HUES6 (cell line): ENCODE results near the gene IRX2.

Experiments
- H3K27ac ChIP-seq: 2 replicates; pipeline ENCODE4 v1.7.0; 2013; ENCODE audit warnings: low read depth, mild to moderate bottlenecking, low read length, inconsistent platforms
- H3K27me3 ChIP-seq: 2 replicates; pipeline ENCODE4 v1.6.1; 2013; ENCODE audit warnings: low read length; ENCODE audit not compliant: control insufficient read depth, insufficient read depth
- H3K36me3 ChIP-seq: 2 replicates; pipeline ENCODE4 v1.6.1; 2013; ENCODE audit warnings: low read length; ENCODE audit not compliant: control insufficient read depth, insufficient read depth
- H3K4me1 ChIP-seq: 2 replicates; pipeline ENCODE4 v1.6.1; 2013; ENCODE audit warnings: low read length; ENCODE audit not compliant: control insufficient read depth, insufficient read depth
- H3K4me3 ChIP-seq: 2 replicates; pipeline ENCODE4 v1.5.1; 2013; ENCODE audit warnings: low read depth, low read length
- H3K9ac ChIP-seq: one replicate; pipeline ENCODE4 v1.6.1; 2013; ENCODE audit warnings: mild to moderate bottlenecking, low read length
- H3K9me3 ChIP-seq: 2 replicates; pipeline ENCODE4 v1.6.1; 2013; ENCODE audit warnings: low read depth, low read length; ENCODE audit not compliant: control insufficient read depth, insufficient read depth

The IRX2 gene

GRCh38 chr5:2748861-2749513 lies 2.5 kb downstream of the IRX2 start:
- Histone ChIP-seq H3K27ac (no peak overlapping the region), H3K4me1 (peaks cover 24% of the 10 kb centered on the region), H3K27me3 (peaks cover 51% of the 10 kb centered on the region), H3K4me3 (peak overlapping the region; percentile 85), H3K9ac (peak overlapping the region; percentile 95), H3K36me3 (peaks cover 37% of the 10 kb centered on the region), H3K9me3 (no peaks in the 10 kb centered on the region)

DNA sequence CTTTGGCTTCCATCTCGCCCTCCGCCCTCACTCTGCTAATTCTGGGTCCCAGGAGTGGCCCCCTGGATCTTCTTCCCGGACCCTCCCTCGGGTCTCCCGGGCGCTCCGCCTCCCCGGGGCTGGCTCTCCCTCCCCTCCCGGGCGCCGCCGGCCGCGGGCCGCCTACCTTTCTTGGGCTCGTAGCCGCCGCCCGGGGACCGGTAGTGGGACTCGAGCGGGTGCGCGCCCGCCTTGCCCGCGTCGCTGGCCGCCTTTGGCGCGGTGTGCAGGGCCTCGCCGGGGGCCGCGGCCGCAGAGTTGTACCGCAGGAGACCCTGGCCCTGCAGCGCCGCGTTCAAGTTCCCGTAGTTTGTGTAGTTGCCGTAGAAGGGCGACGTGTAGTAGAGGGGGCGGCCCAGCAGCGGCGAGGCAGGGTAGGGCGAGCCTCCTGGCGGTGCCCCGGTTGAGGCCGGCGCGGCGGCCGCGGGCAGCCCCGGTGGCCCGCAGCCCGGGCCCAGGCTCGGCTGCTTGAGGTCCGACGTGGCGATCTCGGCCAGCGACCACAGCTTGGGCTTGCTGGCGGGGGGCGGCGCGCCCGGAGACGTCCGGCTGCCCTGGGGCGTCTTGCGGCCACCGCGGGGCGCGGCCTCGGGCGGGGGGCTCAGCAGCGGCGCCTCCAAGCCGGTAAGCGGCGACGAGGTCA lies 3.2 kb downstream of the IRX2 start:
- Histone ChIP-seq H3K9me3 (no peaks in the 10 kb centered on the region), H3K4me1 (peaks cover 27% of the 10 kb centered on the region), H3K36me3 (peaks cover 40% of the 10 kb centered on the region), H3K27ac (no peak overlapping the region), H3K27me3 (peaks cover 52% of the 10 kb centered on the region), H3K4me3 (peak overlapping the region; percentile 85), H3K9ac (peak overlapping the region; percentile 95)

GRCh38 chr5:2747363-2748162 lies 3.9 kb downstream of the IRX2 start:
- Histone ChIP-seq H3K27me3 (peaks cover 52% of the 10 kb centered on the region), H3K4me3 (peak overlapping the region; percentile 85), H3K9ac (no peak overlapping the region), H3K27ac (no peak overlapping the region), H3K4me1 (peaks cover 30% of the 10 kb centered on the region), H3K36me3 (peaks cover 40% of the 10 kb centered on the region), H3K9me3 (no peaks in the 10 kb centered on the region)

DNA sequence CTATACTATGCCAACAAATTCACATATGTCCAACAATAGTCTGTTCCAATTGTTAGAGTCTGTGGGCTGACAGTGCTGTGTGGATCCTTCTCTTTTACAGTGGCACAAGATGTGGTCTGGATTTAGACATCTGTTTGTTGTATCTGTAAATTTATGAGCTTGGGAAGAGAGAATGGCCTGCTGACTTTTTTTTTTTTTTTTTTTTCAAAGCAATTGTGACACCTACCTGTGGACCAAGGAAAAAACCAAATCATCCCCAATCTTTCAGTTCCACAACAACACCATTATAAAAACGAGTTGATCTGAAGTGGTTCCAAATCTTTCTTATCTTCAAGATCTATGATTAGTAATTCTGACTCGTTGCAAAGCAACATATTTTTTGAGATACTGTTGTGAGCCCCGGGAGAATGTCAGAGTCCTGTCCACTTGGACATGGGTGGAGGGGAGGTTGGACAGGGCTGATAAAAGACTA lies 4.9 kb downstream of the IRX2 start:
- Histone ChIP-seq H3K27me3 (peaks cover 56% of the 10 kb centered on the region), H3K9me3 (no peaks in the 10 kb centered on the region), H3K9ac (no peak overlapping the region), H3K4me1 (peaks cover 30% of the 10 kb centered on the region), H3K4me3 (no peak overlapping the region), H3K36me3 (peaks cover 40% of the 10 kb centered on the region), H3K27ac (no peak overlapping the region)

DNA sequence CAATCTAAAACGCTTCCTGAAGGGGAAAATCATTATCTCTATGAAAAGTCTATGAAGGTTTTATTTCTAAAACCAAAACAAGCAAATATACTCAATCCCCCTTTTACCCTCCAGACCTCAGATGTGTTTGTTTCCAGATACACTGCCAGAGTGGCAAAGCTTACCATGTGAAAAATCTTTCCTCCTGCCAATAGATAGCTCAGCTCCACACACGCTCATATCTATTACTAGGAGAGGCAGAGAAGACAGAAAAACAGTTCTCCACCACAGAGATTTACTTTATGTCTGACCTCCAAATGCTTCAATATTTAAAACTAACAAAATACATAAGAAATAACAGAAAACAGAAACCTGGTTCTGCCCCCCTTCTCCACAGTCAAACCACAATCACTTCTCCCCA lies 7.0 kb downstream of the IRX2 start:
- H3K9me3 ChIP-seq: no peaks in the 10 kb centered on the region
- no peak overlapping the region for H3K9ac ChIP-seq
- H3K36me3 ChIP-seq: peaks cover 39% of the 10 kb centered on the region
- H3K27ac ChIP-seq: no peak overlapping the region
- no peak overlapping the region for H3K4me3 ChIP-seq
- H3K4me1 ChIP-seq: peaks cover 31% of the 10 kb centered on the region
- peaks cover 73% of the 10 kb centered on the region for H3K27me3 ChIP-seq

GRCh38 chr5:2742921-2743679 lies 8.4 kb downstream of the IRX2 start:
- H3K36me3 ChIP-seq: peaks cover 30% of the 10 kb centered on the region
- H3K9ac ChIP-seq: no peak overlapping the region
- H3K27me3 ChIP-seq: peaks cover 78% of the 10 kb centered on the region
- no peak overlapping the region for H3K27ac ChIP-seq
- no peaks in the 10 kb centered on the region for H3K9me3 ChIP-seq
- peak overlapping the region; percentile 12; the same call in 1 of the 2 replicates for H3K4me3 ChIP-seq
- H3K4me1 ChIP-seq: peaks cover 34% of the 10 kb centered on the region

GRCh38 chr5:2741956-2742355 lies 9.5 kb downstream of the IRX2 start:
- Histone ChIP-seq H3K27me3 (peaks cover 81% of the 10 kb centered on the region), H3K4me3 (no peak overlapping the region), H3K9me3 (no peaks in the 10 kb centered on the region), H3K9ac (no peak overlapping the region), H3K36me3 (peaks cover 19% of the 10 kb centered on the region), H3K27ac (no peak overlapping the region), H3K4me1 (peaks cover 25% of the 10 kb centered on the region; the same call in 1 of the 2 replicates)

GRCh38 chr5:2740876-2741555 lies 10.5 kb downstream of the IRX2 start:
- H3K36me3 ChIP-seq: peaks cover 11% of the 10 kb centered on the region
- no peaks in the 10 kb centered on the region for H3K9me3 ChIP-seq
- H3K27me3 ChIP-seq: peaks cover 85% of the 10 kb centered on the region
- H3K27ac ChIP-seq: no peak overlapping the region
- H3K9ac ChIP-seq: no peak overlapping the region
- peaks cover 25% of the 10 kb centered on the region; the same call in 1 of the 2 replicates for H3K4me1 ChIP-seq
- peak overlapping the region; percentile 60; the same call in 1 of the 2 replicates for H3K4me3 ChIP-seq

DNA sequence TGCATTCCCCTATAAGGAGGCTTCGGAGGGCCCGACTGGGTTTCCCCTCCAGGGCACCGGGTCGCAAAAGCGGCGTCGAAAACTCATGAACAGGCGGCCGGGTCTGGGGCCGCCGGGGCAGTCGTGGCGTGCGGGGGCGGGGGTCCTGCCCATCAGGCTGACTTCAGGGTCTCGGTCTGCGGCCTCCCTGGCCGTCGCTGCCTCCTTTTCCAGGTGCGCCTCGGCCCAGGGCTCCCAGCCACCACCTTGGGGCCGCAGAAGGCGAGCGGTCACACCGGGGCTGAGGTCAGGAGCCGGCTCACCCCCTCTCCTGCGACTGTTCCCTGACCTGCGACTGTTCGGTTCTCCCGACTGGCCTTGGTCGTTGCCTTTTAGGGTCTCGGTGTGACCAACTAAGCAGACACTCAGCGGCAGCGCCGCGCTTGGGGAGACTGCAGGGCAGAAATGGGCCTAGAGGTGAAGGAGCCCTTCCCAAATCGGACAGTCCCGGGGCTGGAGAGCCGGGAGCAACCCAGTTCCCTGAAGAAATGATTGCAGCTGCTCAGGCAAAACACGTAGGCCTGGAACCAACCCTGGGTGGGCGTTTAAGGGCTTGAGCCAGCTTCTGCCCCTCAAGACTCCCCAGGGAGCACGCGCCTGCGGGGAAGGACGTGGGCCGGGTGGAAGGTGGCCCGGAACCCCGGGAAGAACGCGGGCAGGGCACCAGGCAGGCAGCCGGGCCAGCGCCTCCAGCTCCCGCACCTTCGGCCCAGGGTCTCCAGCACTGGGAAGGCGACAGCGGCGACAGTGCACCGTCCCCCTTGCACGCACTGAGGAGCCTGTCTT lies 11.2 kb downstream of the IRX2 start:
- peak overlapping the region; percentile 60 for H3K4me3 ChIP-seq
- peaks cover 25% of the 10 kb centered on the region; the same call in 1 of the 2 replicates for H3K4me1 ChIP-seq
- peaks cover 4% of the 10 kb centered on the region for H3K36me3 ChIP-seq
- peaks cover 85% of the 10 kb centered on the region for H3K27me3 ChIP-seq
- H3K9me3 ChIP-seq: no peaks in the 10 kb centered on the region
- no peak overlapping the region for H3K9ac ChIP-seq
- H3K27ac ChIP-seq: no peak overlapping the region
